ENCODE data around the gene GDAP2.

DNA sequence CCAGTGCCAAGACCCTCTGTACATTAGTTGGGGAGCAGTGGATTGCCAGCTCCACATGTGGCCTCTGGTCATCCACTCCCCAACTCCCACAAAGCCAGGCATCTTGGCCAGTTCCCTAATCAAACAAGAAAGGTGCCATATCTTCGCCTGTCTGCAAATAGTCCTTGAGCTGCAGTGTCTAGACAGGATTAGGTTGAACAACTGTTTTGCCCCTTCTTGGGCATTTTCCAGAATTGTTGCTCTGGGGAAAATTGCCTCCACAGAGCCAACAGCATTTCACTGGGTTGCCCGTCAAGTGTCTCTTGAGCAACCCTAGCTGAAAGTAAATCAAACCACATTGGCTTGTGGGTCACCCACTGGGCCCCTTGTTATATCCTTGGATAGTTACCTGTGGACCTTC, 109.3 kb downstream of the GDAP2 start:
- TF ChIP-seq POLR2AphosphoS5 (IDR thresholded peaks at IDR 0.05): no peak
- TF ChIP-seq, protein P1, sequence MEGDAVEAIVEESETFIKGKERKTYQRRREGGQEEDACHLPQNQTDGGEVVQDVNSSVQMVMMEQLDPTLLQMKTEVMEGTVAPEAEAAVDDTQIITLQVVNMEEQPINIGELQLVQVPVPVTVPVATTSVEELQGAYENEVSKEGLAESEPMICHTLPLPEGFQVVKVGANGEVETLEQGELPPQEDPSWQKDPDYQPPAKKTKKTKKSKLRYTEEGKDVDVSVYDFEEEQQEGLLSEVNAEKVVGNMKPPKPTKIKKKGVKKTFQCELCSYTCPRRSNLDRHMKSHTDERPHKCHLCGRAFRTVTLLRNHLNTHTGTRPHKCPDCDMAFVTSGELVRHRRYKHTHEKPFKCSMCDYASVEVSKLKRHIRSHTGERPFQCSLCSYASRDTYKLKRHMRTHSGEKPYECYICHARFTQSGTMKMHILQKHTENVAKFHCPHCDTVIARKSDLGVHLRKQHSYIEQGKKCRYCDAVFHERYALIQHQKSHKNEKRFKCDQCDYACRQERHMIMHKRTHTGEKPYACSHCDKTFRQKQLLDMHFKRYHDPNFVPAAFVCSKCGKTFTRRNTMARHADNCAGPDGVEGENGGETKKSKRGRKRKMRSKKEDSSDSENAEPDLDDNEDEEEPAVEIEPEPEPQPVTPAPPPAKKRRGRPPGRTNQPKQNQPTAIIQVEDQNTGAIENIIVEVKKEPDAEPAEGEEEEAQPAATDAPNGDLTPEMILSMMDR (IDR thresholded peaks at IDR 0.05): no peak

Data from breast epithelium (tissue), 3 donors.